ENCODE data around the gene ATXN10.
"Not testable (repeated sequence)": the region's sequence is repeated elsewhere in the genome, so short reads cannot be mapped to it uniquely, and the experiment has no call there.

The ATXN10 gene

DNA sequence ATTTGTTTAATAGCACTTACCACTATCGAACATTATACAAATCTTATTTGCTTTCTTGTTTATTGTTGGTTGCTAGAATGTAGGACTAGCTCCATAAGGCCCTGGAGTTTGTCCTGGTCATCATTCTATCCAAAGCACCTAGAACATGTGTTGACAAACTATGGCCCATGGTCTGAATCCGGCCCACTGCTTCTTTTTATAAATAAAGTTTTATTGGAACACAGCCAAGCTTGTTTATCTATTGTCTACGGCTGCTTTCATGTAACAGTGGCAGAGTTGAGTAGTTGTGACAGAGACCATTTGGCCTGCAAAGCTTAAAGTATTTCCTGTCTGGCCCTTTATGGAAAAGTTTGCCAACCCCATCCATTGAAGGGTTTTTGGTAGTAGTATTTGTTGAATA, 38.8 kb downstream of the ATXN10 start:
- no peak for DNase-seq

DNA sequence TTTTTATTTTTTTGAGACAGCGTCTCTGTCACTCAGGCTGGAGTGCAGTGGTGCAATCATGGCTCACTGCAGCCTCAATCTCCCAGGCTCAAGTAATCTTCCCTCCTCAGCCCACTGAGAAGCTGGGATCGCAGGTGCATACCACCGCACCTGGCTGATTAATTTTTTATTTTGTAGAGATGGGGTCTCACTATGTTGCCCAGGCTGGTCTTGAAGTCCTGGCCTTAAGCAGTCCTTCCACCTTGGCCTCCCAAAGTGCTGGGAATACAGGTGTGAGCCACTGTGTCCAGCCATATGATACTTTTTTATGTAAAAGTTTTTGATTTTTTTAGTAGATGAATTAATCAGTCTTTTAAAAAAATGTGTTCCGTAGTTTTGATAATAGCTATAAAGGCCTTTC, 42.8 kb downstream of the ATXN10 start:
- DNase-seq = not testable (repeated sequence)

DNA sequence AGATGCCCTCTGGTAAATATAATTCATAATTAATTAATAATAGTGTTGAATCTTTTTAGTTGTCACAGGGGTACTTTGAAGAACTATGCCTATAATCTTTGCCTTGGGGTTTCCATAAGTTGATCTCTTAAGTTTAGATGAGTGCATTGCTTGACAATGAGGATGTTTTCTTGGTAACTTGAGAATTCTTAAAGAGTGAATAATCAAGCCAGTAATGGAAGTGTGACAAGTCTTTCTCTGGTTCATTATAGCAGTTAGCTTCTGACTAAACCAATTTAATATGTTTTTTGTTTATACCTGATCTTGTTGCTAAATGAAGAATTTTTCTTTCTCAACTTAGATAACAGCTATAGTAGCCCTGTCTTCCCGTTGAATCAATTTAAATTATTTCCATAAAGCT, 46.2 kb downstream of the ATXN10 start:
- DNase-seq = no peak

DNA sequence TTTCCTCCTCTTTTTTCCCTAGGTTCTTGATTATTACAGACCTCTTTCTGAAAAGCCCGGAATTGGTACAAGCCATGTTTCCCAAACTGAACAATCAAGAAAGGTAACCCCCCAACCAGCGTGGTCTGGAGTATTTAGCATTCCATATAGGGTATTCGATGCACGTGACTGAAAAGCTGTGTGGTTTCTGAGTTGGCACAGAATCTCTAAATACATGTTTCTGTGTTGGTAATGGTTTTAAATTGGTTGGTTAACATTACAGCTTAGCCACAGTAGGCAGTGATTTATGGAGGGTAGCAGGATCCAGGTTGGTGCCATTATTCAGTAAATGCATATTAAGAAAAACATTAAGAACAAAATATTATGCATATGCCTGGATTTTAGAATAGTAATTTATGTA, 46.8 kb downstream of the ATXN10 start:
- no peak for DNase-seq

DNA sequence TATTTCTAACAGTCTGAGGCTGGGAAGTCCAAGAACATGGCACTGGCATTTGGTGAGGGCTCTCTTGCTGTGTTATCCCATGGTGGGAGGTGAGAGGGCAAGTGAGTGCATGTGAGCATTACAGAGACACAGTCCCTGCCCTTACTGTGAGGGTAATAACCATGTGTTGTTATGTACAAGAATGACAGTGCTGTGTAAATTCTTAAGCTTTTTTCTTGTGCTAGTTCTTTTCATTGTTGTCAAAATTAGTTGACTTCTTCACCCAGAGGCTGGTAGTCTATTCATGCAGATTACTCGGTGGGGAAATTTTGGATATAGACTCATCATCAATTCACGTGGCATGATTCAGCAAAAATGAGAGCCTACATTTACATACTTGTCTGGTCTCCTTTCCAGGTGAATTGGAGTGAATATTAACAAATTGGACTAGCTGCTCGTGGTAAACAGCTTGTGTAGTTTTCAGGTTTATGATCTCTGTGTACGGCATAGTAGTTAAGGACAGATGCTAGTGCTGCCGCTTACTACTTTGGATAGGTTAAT, 49.3 kb downstream of the ATXN10 start:
- DNase-seq = no peak

DNA sequence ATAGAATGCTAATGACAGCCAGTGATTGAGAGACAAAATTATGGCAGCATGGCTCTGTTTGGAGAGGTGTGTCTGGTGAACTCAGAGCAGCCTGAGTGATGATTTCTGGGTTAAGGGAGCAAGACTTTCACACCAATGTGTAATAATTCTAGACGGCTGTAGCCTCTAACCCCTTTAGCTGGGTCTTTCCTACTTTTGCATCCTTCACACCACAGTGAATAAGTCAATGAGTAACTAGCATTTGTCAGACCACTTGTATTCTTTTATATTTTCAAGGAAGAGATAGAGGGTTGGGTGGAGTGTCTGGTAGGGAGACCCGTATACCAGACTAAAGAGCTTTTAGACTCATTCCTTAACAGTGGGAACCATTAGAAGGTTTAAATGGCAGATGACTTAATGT, 50.4 kb downstream of the ATXN10 start:
- no peak for DNase-seq

DNA sequence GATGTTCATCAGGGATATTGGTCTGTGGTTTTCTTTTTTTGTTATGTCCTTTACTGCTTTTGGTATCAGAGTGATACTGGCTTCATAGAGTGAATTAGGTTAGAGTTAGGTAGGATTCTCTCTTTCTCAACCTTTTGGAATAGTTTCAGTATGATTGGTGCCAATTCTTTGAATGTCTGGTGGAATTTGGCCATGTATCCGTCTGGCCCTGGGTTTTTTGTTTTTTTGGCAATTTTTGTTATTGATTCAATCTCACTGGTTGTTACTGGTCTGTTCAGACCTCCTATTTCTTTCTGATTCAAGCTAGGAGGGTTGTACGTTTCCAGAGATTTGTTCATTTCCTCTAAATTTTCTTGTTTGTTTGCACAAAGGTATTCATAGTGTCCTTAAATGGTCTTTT, 54.4 kb downstream of the ATXN10 start:
- DNase-seq = no peak

DNA sequence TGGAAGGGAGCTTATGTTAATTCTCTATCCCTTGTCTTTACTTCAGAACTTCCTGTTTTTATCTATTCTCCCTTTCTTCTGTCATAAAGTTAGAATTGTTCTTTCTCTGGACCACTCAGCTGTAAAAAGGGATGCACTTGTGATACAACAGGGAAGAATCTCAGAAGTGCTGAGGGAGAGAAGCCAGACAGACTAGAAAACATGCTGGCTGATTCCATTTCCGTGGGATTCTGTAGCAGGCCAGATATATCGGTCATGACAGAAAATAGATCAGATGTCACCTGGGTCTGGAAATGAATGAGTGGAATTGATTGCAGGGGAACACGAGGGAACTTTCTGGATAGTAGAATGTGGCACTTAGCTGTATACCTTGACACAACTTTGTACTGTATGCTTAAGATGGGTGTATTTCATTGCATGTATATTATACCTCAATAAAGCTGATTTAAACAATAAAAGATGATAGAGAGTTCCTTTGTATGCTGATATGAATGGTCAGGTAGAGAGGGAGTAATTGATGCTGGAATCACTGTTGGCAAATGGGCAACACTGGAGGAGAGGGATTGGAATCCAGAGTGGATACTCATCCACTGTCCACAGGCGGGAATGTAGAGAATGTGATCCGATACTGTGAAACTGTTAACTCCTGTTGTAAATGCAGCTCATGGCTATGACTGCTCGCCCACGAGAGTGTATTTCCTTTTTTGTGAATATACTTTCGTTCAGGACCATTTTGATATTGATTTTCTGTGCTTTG, 59.6 kb downstream of the ATXN10 start:
- DNase-seq = no peak

DNA sequence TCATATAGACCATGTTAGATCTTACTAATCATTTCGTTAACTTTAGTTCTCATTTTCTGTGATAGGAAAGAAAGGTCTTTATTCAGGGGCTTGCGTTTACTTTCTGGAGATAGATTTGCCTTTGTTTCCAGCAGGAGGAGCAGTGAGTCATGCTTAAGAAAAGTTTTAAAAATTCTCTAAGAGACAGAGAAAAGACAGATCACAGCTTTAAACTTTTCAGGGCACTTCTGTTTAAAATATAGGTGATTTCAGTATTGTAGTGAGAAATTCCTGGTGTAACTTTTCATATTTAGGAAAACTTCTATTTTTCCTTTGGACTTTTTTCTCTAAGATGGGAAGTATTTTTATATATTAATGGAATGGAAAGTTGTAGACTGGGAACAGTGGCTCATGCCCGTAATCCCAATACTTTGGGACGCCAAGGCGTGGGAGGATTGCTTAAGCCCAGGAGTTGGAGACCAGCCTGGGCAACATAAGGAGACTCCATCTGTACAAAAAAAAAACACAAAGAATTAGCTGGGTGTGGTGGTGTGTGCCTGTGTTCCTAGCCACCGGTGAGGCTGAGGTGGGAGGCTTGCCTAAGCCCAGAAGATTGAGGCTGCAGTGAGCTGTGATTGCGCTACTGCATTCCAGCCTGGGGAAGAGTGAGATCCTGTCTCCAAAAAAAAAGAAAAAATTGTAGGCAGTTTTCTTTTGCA, 60.3 kb downstream of the ATXN10 start:
- DNase-seq = no peak

DNA sequence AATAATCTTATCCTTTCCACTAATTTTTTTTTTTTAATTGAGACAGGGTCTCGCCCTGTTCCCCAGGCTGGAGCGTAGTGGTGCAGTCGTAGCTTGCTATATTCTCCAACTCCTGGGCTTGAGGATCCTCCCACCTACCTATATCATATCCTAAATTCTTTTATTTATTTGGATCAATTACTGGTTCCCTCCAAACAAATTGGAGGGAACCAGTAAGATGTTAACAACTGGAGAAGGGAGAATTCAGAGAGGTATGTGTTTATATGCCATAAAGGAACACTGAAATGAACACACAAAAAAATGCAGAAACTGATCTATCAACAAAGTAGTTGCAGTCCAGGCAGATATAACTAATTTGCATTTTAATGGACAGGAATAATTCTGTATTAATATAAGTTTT, 63.6 kb downstream of the ATXN10 start:
- DNase-seq = no peak

DNA sequence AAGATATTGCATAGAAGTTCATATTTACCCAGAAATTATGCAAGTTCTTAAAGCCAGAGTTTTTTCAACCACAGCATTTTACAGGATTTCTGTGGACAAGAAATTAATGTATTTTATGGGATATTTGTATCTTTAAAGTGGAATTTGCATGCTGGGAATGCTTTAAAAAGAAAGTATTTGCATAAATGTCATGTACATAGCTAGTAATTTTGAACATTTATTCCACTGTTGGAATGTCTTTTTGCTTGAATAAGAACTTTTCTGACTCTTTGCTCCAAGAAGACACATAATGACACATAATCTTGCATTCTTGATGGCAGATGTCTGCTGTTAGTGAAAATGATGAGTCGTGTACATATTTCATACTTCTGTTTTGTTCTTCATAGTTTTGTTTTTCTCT, 66.6 kb downstream of the ATXN10 start:
- no peak for DNase-seq

DNA sequence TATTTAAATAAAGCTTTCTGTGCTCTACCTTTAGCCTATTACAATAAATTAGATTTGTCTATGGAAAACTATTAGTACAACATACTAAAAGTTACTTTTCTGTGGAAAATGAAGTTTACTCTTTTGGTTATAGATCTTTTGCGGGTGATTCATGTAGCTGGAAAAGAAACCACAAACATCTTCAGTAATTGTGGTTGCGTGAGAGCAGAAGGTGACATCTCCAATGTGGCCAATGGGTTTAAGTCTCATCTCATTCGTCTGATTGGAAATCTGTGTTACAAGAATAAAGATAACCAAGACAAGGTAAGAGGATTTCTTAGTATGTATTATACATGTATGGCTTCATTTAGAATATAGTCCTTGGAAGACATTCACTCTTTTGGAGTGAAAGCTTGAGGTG, 68.6 kb downstream of the ATXN10 start:
- DNase-seq = no peak

DNA sequence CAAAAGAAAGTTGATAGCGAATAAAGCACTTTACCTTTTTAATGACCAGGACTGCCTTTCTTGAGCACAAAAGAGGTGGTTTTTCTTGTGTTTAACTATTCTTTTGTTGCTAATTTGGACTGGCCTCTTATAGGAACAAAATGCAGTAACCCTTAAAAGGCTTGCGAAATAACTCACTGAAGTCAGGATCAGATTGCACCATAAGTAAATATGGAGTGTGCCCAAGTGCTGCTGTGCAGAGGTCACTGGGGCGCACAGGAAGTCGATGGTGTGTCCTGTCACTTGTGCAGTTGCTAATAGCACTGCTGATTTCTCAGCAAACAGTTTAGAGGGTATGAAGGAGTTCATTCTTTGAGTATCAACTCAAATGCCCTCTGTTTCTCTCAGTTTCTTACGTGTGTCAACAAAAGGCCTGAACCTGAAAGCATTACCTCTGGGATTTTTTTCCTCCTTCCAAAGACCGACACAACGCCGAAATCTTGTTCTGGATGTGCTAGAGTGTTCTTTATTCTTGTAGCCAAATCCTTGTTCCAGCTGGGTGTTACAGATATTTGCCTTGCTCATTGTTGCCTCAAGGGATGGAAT, 71.3 kb downstream of the ATXN10 start:
- DNase-seq = peak; percentile 59

DNA sequence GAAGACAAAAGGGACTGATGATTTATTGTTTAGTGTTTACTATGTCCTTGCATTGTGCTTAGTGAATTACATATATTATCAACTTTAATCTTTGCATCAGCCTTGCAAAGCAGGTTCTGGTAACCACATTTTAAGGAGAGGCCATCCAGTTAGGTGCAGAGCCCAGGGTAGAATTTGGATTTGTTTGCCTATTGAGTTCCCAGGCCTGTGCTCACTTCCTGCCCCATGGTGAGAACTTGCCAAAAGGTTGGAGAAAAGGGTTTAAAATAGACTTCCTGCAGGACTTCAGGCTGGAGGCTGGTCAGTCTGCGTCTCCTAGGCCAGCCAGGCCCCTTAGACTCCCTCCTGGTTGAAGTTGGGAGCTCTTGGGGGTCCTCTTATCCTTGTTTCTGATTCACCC, 72.1 kb downstream of the ATXN10 start:
- DNase-seq = no peak

DNA sequence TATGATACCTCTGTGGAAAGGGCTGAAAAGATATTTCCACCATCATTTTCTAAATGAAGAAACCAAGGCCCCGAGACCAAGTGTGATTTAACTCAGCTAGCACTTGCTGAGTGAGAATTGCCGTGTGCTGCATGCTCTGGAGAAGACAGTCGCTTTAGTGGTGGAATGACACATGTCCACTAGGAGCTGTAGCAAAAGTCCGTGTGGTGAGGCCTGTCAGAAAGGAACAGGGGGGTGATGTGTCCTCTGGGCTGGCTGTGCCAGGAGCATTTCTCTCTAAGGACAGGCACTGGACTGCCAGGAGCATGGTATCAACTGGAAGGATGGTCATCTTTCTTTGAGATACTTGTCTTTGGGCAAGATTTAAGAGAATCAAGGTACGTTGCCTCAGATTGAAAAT, 72.8 kb downstream of the ATXN10 start:
- DNase-seq = no peak

DNA sequence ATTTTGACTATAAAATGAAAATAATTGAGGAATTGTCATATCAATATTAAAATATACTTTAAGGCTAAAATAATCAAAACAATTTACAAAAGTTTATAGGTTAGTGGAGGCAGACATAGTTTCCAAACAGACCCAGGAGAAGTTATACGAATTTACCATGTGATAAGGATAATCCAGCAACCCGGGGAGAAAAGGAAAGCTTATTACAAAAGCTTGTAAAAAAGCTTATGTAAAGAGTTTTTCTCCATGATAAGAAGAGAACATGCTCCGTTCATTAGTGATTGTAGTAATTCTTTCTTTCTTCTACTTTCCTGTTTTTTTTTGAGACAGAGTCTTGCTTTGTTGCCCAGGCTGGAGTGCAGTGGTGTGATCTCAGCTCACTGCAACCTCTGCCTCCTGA, 79.0 kb downstream of the ATXN10 start:
- DNase-seq = no peak

DNA sequence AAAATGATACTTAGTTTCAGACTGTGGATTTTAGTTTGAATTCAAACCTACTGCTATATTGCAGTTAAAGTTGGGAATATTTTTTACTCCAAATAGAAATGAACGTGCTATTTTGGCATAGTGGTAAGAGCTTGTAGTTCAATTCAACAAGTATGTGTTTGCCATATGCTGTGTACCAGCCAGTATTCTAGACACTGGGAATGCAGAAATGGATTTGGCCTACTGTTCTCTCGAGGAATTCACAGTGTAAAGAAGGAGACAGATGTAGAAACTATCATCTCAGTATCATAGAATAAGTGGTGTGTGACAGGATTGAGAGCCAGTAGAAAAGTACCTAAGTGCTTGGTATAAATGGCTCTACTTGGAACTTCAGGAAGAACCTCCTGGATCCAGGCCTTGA, 80.4 kb downstream of the ATXN10 start:
- DNase-seq = no peak

DNA sequence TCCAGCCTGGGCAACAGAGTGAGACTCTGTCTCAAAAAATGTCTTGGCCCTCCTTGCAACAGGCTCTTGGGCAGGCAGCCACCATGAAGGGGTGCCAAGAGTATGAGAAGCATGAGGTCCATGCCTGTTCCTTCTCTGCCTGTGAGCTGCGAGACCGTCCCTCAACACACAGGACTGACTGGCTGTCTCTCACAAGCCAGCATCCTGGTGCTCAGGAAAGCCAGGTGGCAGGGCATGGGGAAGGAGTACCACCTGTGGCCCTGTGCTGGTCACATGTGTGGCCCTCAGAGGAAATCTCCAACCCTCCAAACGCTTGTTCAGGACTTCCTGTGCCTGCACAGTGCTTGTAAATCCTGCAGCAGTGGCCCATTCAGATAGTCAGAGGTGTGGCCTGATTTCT, 83.2 kb downstream of the ATXN10 start:
- DNase-seq = no peak

DNA sequence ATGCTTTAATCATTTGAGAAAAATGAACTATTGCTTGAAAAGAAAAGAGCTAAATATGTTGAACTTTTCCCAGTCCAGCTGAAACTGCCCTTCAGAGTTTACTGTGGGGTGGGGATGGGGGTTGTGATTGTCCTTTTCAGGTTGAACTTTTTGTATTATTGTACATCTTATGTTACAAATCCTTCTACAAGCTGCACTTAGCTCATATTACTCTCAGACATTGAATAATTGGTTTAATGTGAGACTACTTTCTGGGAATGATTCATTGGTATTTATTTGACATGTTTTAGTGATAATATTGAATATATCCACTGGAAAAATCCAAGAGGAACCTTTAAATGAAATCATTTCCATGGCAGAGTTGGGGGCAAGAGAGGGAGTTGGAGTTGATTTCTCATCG, 84.9 kb downstream of the ATXN10 start:
- DNase-seq = no peak

DNA sequence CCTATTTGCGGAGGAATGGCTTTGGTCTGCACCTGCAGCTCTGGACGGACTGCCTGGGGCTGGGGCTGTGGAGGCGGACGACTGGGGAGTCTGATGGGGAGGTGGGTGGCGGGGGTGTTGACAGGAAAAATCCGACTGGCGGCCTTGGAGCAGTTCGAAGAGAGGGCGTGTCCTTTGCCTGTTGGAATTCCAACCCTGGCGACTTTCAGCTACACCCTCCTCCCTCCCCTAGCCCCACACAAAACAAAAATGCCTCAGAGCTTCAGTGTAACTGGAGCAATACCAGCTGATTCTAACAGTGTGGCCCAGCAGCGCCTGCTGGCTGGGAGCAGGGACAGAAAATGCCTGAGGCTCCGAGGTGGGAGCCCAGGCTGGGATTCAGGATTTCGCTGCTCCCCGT, 85.4 kb downstream of the ATXN10 start:
- no peak for DNase-seq

DNA sequence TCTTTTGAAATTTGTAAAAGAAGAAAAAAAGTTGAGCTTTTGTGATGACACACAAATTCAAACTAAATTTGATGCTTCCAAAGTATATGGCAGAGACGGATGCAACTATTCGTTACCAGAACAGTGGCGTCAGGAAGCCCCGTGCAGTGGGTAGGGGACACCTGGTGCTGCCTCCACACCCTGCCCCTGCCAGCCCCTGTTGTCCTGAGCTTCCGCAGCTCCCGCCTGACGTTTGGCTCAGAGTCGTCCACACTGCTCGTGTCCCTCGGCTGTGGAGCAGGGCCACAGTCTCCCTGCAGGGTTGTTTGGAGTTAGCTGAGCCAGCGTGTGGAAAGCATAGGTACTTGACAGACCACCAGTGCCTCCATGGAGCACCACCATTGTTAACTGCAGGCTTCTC, 86.3 kb downstream of the ATXN10 start:
- no peak for DNase-seq

DNA sequence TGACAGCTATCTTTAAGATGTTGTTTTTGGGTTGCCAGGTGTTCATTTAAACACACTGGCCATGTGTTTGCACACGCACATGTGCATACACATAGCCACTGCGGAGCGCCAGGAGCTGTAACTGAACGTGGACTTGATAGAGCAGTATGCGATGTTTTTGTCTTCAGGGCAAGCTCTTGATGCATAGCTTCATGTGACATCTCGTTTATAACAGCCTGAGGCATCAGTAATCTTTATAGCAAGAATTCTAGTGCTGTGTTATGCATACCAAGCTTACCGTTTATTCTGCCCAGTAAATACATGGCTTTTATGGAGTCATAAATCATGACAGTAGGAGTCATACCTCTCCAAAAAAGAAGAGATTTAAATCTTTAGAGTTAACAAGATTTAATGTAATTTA, 87.0 kb downstream of the ATXN10 start:
- no peak for DNase-seq

DNA sequence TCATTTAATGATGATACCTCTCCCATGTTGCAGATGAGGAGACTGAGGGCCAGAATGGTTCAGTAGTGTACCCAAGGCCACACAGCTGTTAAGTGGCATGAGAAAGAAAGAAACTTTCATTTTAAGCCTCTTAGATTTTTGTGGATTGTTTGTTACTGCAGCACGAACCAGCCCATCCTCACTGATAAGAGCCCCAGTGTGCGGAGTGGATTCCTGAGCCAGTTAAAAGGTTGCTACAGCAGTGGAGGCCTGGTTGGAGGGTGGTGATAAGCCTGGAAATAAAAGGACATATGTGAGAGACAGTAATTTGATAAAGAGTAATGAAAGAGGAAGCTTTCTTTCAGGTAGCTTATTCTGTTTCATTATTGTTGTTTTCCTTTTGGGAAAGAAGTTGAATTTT, 89.0 kb downstream of the ATXN10 start:
- no peak for DNase-seq

DNA sequence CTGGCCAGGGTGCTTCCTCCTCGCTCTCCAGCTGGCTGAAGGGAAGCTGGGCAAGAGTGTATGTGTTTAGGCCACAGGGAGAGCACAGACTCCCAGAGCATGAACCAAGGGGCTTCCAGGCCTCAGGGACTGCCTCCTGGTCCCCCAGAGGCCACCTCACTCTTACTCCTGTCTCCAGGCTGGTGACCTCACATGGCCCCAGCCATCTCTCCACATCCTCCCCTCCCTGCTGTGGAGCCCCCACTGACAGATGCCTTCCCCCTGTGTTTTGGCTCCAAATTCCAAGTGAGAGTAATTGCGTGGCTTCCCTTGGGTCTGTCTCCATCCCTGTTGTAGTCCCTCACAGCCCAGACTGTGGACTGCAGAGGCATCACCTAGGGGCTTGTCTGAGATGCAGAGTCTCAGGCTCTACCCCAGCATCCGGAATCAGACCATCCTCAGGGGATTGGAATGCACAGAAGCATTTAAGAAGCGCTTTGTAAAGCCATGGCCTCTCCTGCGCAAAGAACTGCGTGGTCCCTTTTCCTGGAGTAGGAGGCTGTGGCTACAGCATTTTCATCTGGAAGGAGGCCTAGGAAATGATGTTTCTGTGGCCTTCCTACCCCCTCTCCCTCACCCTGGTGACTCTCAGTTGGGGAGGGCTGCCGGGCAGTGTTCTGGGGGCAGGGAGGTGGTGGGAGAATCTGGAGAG, 91.1 kb downstream of the ATXN10 start:
- DNase-seq = no peak
